HUDEP-2 (cell line): ENCODE results near the gene CDC25B.

ENCODE experiments used
- DNase-seq, 76 experiments: peaks; one replicate each; lab custom pipeline; 2025; ENCODE audit not compliant: unreplicated experiment in 76 of 76; lab: John Stamatoyannopoulos, UW

CDC25B gene

GRCh38 chr20:3763671-3764601, 32.2 kb upstream of the CDC25B start:
- DNase-seq = no peak

GRCh38 chr20:3764659-3765058, 31.5 kb upstream of the CDC25B start:
- DNase-seq = no peak

DNA sequence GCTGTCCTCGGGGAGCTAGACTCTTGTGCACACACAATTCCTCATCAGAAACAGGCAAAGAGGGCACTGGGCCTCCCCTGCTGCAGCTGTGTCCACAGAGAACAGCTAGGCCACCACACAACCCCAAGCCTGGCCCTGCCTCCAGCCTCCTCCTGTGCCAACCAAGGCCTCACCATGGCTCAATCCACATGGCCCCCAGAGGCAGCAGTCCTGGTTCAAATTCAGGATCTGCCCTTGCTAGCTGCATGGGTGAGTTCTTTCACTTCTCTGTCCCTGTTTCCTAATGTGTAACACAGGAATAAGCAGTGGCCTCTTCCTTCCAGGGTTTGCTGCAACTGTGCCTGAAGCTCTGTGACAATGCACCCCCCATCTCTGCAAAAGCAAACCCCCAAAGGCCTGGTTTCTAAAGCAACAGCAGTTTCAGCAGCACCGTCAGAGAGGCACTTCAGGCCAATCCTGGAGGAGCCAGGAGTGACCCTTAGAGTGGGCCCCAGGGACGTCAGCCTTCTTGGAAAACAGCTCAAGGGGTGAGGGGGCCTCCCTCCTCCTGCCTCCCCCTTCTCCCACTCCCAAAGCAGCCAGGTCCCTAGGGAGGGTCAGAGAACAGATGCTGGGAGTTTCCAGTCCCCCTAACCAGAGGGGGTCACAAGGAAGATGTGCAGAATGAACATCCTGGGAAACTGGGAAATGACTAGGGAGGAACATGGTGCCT, 30.8 kb upstream of the CDC25B start:
- DNase-seq = no peak

- DNase-seq = peak in 2 of 76 experiments; percentile 16 to 19
Observed at GRCh38 chr20:3766422-3767109, 29.5 kb upstream of the CDC25B start.

DNA sequence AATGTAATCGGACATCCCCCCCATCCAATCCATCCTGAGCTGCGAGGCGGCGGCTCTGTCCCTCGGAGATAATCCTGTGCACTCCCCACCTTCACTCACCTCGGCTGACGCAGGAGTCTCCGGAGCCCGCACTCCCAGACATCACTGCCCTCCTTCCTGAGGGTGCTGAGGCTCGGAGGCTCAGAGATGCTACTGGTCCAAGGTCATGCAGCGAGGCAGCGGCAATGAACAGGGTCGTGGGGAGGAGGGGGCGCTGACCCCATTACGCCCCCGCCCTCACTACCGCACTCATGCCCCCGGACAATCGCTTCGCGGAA, 29.0 kb upstream of the CDC25B start:
- peak in 40 of 76 experiments; percentile 16 to 62 (median 34) for DNase-seq

DNA sequence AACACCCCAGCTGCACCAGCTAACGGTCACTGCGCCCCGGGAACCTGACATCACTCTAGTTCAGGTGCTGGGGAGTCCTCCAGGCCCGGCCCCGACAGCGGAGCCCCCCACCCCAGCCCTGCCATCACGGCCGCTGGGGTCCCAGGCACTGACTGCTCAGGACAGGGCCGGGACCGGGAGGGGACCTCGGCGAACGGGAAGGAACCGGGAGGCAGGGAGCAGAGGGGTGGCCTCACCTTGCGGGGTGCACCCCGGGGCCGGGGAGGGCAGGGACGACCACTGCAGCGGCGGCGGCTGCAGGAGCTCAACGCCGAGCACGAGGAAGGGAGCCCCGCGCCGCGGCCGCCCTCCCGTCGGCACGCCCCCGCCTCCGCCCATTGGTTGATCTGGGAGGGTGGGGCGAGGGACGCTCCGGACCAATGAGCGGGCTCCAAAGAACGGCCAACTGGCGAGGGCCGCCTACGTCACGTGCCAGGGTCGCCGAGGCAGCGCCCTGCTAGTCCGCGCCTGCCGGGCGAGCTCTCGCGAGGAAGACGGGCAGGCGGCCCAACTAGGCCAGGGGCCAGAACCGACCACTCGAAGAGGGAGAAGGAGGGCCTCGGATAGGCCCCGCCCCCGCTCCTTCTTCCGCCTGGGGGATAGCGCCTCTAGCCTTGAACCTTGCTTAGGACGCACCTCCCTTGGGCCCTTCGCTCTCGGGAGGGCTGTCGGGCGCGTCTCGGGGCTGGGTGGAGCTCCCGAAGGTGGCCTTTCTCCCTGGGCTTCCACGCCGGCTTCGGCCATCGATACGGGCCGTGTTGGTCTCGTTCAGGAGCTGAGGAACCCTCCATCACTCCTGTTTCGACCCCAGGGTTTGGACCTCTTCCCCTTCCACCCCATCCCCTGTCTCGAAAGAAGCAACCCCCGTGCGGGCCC, 28.4 kb upstream of the CDC25B start, which contains the start of gene ADISSP:
TSS of gene ADISSP (minus strand) at position 327 of the 915 bp plus-strand sequence. CDS start 7,653 bp downstream, outside the sequence.
- peak; percentile 13 to 100 (median 98) for DNase-seq

DNA sequence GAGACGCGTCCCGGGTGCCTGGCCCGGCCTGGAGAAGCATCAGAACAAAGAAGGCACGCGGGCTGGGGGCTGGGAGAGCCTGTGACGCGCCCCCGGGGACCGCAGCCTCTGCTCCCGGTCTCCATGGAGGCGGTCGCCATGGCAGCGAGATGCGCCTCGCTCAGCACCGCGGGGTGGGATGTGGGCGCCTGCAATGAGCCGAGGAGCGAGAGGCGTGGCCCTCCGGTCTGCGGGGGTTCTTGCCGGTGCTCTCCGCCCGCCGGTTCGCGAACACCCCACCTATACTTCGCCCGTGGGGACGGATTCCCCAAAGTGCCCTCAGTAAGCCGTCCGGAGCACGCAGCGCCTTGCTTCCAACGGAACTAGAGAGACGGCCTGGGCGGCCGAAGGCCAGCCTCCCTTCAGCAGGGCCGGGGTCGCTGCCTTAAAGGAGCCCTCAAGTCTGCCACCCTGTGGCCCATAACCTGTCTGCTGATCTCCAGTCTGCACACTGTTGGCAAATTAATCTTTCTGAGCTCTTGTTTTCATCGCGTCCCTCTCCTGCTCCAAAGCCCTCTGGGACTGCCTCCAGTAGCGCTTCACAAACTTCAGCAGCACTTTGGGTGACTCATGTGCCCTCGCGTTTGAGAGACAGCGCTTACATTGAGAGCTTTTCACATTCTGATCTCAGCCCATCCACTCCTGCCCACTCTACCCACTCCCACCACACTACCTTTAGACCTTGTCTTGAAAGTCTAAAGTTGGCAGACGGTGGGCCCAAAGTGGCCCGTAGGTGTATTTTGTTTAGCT, 27.6 kb upstream of the CDC25B start:
- peak in 66 of 76 experiments; percentile 8 to 75 (median 50) for DNase-seq

- no peak for DNase-seq
Observed at GRCh38 chr20:3771552-3772058, 24.5 kb upstream of the CDC25B start.

DNA sequence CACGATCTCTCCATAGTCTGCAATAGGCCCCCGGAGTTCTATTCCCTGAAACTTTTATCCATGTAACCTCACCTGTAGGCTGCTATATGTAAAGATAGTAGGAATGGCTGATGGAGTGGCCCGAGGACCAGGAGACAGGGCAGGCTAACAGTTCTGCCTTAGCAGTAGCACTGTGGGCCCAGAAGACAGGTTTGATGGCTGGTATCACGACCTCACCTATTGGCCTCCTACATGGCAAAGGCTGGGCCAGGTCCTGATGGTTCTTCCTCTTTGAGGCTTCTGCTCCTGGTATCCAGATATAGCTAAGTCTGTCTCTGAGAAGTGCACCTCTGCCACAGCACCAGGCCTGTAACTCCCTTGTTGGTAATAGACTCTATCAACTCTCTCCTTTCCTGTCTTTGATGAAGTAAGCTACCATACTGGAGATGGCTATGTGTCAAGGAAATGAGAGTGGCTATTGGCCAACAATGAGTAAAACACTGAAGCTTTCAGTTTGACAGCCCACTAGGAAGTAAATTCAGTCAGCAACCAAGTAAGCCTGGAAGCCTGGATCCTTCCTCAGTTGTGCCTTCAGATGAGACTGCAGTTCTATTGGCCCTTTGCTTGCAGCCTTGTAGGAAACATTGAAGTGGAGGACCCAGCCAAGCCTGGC, 20.5 kb upstream of the CDC25B start:
- DNase-seq = no peak

DNA sequence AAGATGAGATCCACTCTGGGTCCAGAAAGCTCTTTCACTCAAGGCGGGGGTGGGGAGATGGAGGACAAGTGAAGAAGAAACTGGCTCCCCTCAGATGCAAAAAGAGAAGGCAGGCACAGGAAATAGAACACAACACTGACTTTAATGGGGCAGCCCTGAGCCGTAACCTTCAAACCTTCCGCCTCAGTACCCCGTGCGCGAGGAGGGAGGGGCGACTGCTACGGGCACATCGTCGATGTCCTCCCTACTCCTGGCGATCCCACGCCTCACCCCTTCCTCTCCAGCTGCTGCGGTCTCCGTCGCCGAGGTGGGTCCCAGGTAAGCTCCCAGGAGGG, 18.8 kb upstream of the CDC25B start:
- no peak for DNase-seq

- peak in 5 of 76 experiments; percentile 10 to 47 (median 17) for DNase-seq
Observed at GRCh38 chr20:3777716-3778629, 18.1 kb upstream of the CDC25B start.

DNA sequence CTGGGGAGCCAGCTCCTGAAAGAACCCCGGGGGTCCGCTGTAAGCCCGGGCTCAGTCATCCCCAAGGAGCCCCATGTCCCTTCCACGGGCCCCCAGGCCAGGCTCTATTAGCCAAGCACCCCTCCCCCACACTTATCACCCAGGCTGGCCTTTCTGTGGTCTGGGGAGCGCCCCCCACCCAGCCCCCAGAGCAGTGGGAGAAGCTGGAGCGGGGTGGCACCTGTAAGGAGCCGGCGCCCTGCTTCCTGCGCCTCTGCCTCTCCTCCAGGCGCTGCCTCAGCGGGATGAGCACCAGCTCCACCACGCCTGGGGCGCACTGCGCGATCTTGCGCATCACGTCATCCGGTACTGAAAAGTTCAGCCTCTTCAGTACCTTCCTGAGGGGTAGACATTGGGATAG, 17.1 kb upstream of the CDC25B start:
- no peak for DNase-seq

GRCh38 chr20:3781153-3781910, 14.8 kb upstream of the CDC25B start, which contains the start of gene SPEF1:
SPEF1 (minus strand) TSS chr20:3781448; CDS start chr20:3781287, 161 bp downstream.
- DNase-seq = peak in 72 of 76 experiments; percentile 6 to 87 (median 65)

GRCh38 chr20:3782597-3782996, 13.5 kb upstream of the CDC25B start:
- DNase-seq = no peak

DNA sequence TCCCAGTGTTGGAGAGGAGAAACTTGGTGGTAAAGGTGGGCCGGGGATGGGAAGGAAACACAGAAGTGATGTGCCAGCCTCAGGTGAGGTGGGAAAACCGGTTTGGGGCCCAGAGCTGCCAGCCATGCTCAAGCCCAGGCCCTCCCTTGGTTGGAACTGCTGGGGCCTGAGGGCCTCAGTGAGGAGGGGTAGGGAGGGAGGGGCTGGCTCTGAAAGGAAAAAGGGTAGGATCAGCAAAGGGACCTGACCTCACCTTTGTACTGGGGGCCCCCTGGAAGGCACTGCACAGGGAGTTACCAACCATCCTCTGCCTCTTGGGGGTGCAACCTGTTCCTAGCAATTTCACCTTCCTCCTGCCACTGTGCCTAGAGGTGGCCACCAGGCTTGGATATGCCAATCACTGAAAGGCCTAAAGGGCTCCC, 13.0 kb upstream of the CDC25B start:
- no peak for DNase-seq

DNA sequence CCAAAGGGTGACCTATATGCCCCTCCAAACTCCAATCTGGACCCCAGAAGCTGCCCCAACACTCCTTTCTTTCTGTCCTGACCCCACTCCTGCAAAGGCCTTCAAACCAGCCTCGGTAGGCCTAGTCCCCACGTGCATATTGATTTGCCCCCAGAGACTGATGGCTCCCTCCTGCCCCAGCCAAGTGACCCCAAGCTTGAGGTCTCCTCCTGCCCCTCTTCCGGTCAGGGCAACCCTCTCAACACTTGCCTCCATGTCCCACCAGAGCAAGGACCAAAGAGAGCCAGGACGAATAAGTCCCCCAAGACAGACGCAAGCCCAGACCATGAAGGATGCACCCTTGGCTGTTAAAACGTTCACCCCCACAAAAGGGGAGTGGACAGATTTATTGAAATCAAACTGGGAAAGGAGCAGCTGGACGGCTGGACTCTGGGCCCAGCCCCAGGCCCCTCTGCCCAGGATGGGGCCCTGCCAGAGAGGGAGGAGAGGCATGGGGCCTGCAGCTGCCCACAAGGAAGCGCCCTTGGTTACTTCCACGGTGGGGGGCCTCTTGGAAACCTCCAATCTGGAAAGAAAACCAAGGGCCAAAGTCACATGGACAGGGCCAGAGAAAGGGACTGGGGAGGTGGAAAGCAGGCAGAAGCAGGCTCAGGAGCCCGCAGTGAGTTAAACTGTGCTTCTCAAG, 12.5 kb upstream of the CDC25B start:
- DNase-seq = no peak
